ENCODE results near the gene GUSB.
"Not testable (repeated sequence)": the region's sequence is repeated elsewhere in the genome, so short reads cannot be mapped to it uniquely, and the experiment has no call there.

Gene GUSB

DNA sequence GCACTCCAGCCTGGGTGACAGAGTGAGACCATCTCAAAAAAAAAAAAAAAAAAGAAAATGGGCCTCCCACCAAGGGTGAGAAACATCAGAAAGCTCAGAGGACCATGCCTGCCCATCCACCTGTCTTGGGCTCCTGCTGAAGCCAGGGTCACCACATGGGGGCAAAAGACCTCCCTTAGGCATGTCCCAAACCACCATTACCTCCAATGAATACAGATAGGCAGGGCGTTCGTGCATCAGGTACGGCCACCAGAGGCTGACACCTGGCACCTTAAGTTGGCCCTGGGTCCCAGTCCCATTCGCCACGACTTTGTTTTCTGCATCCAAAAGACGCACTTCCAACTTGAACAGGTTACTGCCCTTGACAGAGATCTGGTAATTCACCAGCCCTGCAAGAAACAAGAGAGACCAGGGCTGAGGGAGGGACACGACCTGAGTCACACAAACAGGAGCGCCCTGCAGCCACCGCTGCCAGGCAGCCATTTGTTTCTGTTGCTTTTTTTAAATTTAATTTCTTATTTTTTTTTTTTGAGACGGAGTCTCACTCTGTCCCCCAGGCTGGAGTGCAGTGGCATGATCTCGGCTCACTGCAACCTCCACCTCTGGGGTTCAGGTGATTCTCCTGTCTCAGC, 6.1 kb downstream of the GUSB start:
- DNase-seq (ENCODE audit: low spot score): no peak

DNA sequence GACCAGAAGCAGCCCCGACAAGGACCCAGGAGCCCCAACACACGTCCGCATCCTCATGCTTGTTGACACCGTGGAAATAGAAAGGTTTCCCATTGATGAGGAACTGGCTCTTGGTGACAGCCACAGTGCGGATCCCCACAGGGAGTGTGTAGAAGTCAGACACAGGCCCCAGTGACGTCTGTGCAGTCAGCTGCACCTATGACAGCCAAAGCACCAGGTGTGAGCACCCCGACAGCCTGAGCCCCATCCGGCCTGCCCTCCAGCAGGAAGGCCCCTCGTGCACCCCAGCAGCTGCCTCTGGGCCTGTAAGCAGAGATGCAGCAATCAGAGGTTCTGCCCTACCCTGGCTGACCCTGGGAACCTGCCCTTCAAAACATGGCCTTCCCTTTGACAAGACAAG, 7.1 kb downstream of the GUSB start:
- no peak for DNase-seq (ENCODE audit: low spot score)

DNA sequence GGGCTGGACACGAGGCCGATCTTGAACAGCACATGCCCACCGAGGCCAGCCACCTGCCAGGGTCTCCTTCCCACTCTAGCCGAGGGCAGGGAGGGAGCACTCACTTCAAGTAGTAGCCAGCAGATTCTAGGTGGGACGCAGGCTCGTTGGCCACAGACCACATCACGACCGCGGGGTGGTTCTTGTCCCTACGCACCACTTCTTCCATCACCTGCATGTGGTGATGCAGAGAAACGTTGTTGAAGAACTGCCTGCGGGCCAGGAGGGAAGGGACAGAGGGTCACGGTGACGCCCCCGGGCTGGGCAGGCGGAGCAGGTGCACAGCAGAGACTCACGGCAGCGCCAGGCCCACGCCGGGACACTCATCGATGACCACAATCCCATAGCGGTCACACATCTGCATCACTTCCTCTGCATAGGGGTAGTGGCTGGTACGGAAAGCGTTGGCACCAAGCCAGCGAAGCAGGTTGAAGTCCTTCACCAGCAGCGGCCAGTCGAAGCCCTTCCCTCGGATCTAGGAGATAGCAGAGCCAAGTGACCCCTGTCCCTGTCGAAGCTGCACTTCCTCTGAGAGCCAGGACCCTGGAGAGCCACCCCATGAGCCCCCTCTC, 7.7 kb downstream of the GUSB start:
- no peak for DNase-seq (ENCODE audit: low spot score)

DNA sequence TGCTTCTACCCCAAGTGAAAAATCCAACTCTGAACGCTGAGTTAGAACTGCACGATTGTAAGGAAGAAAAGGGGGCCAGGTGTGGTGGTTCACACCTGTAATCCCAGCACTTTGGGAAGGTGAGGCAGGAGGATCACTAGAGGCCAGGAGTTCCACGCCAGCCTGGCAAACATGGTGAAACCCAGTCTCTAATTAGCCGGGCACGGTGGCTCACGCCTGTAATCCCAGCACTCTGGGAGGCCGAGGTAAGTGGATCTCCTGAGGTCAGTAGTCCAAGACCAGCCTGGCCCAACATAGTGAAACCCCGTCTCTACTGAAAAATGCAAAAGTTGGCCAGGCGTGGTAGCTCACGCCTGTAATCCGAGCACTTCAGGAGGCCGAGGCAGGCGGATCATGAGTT, 9.0 kb downstream of the GUSB start:
- DNase-seq (ENCODE audit: low spot score): no peak

DNA sequence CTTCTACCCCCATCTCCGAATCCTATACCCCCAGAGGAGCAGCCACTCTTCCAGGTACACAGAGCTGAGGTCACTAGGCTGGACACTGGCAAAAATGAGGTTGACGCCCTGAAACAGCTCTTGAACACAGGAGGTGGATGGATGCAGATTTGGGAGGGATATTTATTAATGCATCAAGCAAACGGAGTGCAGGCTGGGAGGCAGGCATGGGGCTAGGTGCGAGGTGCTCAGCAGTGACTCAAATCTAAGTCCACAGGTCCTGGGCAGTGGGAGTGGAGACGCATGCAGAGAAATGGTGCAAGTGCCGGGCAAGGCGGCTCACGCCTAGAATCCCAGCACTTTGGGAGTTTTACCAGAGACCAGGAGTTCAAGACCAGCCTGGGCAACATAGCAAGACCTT, 11.0 kb downstream of the GUSB start:
- DNase-seq (ENCODE audit: low spot score): no peak

DNA sequence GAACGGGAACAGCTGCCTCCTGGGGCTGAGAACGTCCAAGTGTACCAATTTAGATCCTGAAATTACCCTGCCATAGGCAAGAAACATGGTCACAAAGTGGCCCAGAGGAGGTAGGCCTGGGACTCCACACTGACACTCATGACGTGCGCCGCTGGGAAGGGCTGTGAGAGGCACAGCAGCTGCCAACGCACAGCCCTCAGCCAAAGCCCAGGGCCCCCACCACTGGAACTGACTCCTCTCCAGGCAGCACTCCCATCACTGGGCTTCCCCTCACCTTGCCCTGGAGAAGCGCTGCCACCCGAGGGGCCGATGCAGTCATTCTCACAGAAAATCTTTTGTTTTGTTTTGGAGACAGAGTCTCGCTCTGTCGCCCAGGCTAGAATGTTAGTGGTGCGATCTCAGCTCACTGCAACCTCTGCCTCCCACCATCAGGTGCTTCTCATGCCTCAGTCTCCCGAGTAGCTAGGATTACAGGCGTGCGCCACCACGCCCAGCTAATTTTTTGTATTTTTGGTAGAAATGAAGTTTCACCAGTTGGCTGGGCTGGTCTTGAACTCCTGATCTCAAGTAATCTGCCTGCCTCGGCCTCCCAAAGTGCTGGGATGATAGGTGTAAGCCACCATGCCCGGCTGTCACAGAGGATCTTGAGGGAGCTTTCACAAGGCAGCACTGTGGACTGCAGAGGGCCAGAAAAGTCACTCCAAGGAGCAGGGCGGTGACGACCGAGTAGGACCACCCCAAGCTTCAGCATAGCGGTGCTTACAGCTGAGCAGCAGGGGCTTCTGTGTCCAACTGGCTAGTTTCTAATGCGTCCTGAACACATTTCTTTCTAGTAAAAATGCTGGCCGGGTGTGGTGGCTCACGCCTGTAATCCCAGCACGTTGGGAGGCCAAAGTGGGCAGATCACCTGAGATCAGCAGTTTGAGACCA, 13.5 kb downstream of the GUSB start:
- no peak for DNase-seq (ENCODE audit: low spot score)

DNA sequence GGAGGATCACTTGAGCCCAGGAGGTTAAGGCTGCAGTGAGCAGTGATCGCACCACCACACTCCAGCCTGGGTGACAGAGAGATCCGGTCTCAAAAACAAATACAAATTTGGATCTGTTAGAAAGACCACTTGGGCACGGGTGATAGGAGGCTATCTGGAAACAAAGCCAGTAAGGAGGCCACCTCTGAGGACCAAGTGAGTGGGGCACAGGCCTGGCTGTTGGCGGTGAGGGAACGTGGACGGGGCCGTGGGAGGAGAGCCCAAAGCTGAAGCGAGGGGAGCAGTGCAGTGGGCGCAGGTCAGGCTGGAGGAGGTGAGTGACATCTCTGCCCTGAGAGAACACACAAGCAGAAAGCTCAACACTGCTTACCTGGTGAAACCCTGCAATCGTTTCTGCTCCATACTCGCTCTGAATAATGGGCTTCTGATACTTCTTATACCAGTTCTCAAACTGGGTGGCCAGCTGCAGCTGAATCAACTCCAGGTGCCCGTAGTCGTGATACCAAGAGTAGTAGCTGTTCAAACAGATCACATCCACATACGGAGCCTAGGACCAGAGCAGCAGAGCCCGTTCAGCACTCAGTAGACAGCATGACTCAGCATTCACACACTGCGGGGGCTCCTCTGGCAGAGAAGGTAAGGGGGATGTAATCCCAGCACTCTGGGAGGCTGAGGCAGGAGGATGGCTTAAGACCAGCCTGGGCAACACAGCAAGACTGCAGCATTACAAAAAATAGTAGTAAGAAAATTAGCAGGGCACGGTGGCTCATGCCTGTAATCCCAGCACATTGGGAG, 14.5 kb downstream of the GUSB start:
- no peak for DNase-seq (ENCODE audit: low spot score)

DNA sequence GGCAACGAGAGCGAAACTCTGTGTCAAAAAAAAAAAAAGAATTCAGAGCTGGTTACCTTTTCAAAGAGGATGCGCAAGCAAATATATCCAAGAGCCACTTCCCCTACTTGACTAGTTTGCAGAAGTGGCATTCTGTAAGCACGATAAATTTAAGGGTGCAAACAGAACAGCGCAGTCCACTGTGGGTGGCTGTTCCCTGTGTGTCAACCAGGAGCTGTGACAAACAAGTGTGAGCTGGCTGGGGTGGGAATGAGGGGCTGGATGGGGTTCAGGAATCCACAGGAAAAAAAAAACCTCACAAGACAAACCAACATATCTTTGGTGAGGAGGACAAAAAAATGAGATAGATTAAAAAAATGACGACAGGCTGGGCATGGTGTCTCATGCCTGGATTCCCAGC, 15.9 kb downstream of the GUSB start:
- DNase-seq (ENCODE audit: low spot score): no peak

DNA sequence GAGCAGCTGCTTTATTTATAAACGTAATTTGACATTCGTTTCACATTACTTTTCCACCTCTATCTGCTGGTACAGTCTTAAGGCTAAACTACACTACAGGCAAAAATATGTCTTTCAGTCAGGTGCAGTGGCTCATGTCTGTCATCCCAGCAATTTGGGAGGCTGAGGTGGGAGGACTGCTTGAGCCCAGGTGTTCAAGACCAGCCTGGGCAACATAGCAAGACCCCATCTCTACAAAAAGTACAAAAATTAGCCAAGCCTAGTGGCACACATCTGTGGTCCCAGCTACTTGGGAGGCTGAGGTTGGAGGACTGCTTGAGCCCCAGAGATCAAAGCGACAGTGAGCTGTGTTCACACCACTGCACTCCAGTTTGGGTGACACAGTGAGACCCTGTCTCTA, 17.3 kb downstream of the GUSB start:
- not testable (repeated sequence) for DNase-seq (ENCODE audit: low spot score)

DNA sequence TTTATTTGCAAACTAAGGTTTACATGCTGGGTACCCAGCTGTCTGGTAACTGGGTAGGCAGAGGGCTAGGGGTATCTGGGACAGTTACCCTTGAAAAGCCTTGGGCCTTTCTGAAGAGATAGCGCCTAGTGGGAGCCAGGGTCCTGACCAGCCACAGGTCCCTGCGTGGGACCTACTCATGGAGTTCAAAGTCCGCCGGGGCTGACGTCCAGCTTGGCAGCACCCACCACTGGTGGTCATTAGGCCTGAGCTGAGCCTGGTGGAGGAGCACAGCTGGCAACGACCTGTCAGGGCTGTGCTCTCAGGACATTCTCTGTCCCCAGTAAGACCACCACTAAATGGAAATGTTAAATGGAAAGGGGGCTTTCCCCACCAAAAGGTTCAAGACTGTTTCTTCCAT, 20.0 kb downstream of the GUSB start:
- no peak for DNase-seq (ENCODE audit: low spot score)

DNA sequence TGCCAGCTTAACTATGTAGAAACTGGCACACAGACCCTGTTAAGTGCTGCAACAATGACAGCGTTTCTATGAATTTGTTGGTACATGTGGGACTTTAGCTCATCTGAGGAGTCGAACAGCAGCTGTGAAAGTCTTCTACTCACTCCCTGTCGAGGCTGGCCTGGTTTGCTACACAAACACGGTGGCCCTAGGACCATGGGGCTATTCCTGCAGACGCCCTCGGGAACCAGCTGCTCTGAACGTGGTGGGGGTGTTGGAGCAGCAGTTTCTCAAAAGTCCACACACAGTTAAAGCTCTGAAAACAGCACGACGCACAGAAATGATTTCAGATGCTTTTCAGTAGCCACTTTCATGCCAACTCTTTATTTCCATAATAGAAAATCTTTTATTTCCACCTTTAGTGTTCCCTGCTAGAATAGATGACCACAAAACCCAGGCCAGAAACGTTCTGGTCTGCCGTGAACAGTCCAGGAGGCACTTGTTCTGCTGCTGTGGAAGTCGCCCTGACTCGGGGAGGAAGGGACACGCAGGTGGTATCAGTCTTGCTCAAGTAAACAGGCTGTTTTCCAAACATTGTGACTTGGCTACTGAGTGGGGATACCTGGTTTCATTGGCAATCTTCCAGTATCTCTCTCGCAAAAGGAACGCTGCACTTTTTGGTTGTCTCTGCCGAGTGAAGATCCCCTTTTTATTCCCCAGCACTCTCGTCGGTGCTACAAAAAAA, 21.5 kb downstream of the GUSB start:
- DNase-seq (ENCODE audit: low spot score): no peak

DNA sequence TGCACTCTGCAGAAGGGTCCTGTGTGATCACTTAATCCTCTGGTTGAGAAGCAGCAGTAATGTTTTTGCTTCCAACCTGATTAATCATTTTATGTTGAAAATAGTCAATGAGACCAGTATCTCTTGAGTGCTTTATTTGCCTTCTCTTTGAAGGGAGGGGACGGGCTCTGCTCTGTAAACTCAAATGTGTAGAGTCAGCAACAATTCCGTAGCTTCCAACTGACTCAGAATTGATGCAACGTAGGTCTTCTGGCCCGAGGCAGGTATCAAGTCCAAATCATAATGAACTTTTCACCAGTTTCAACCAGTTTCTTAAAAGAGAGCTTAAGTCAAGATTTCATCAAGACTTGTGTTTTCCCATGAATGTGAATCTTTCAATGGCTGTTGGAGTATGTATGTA, 26.3 kb downstream of the GUSB start:
- DNase-seq (ENCODE audit: low spot score): no peak

DNA sequence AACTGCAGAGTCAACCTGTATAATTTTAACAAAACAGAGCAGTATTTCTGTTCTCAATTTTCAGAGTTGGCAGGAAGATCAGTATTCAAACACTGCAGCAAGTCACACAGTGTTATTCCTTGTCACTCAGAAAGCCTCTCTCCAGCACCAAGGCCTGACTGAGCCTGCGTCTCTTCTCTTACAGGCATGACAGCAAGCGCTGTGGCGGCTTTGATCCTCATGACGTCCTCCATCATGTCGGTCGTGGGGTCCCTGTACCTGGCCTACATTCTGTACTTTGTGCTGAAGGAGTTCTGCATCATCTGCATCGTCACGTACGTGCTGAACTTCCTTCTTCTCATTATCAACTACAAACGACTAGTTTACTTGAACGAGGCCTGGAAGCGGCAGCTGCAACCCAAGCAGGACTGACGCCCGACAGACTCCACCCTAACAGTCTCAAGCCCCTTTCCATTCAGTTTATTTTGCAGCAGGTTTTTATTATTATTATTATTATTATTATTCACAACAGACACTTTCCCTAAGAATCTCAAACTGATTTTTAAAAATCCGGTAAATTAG, 28.0 kb downstream of the GUSB start:
- DNase-seq (ENCODE audit: low spot score): no peak

DNA sequence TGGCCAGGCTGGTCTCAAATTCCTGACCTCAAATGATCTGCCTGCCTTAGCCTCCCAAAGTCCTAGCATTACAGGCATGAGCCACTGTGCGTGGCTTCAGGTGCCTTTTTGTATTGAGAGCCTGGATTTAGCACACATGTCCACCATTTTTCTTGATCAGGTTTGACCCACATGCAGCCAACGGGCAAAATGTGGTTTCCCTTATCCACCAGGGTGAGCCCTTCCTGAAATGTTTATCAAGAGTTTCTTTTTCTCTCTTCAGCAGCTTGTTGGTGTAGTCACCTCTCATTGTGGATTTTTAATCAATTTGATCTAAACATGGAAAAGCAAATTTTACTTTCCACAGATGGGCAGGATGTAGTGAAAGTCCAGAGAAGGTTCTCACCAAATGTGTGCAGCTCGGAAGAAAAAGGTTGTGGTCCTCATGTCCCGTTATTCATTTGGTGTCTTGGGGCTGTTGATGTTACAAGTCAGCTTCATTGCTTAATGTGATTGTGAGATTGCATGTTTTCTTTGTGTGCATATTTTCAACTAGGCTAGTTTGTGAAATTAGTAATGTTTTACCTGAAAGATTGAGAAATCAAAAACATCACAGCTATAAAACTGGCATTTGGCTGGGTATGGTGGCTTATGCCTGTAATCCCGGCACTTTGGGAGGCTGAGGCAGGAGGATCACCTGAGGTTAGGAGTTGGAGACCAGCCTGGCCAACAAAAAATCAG, 28.9 kb downstream of the GUSB start:
- DNase-seq (ENCODE audit: low spot score): no peak

DNA sequence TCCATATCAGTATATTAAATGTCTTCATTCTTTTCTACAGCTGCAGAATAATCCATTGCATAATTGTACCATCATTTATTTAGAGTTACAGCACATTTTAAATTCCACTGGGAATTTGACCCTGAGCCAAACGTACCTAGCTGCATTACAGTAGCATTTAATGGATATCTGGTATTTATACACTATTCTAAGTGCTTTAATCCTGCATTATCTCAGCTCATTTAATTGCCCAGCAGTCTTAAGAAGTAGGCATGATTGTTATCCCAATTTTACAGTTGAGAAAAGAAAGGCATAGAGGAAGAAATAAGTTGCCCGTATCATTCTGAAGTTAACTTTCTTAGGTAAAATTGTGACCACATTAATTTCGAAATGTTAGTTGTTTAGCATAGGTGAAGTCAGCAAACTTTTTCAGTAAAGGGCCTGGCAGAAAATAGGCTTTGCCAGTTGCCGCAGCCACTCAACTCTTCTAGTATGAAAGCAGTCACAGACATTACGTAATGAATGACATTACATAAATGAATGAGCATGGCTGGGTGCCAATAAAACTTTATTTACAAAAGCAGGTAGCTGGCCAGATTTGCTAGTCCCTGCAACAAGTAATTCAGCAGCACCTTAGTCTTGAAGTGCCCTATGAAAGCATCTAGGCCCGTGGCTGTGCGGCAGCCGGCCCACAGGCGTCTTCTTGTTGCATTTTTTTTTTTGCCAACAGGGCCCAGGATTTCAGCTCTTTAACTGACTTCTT, 30.0 kb downstream of the GUSB start:
- no peak for DNase-seq (ENCODE audit: low spot score)

DNA sequence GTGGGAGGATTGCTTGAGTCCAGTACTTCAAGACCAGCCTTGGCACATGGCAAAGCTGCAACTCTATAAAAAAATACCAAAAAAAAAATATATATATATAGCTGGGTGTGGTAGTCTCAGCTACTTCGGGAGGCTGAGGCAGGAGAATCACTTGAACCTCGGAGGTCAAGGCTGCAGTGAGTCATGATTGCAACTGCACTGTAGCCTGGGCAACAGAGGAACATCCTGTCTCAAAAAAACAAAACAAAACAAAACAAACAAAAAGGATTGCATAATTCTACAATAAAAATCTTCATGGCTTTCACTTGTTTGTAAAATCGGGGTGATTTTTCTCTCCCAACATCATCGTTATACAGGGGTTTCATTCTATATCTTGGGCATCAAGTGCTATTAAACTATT, 35.1 kb downstream of the GUSB start:
- no peak for DNase-seq (ENCODE audit: low spot score)

DNA sequence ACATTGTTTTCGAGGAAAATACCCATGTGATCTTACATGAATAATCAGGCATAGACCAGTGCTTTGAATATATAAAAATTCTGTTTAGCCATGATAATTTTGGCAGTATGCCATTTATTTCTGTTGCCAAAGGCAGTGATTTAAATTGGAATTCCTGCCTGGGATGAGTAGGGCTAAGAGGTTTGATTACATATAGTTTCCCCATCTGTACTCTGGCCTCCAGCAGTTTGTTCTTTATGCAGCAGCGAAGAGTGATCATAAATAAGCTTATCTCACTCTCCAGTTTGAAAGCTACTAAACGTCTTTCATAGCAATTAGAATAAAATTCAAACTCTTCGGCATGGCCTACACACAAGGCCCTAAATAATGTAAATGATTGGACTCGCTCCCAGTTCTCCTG, 36.2 kb downstream of the GUSB start:
- DNase-seq (ENCODE audit: low spot score): not testable (repeated sequence)

DNA sequence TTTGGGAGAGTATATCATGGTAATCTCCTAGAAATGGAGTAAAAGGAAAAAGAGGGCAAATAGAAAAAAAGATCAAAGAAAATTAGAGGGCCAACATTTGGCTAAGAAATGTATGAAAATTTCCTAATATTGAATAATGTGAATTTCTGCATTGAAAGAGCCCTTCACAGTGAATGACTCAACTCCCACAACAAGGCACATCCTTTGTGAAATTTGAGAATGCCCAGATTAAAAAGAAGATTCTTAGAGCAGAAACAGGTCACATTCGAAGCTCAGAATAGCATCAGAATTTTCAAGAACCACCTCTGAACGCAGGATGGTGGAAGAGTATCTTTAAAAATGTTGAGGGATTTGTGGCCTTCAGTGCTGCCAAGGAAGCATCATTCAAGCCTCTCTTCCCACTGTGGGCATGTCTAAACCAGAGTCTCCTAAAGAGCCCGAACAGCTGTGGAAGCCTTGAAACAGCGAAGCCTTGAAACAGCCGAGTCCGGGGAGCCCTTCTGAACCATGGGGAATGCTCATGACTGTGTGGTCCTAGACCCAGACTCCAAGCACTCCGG, 43.6 kb downstream of the GUSB start:
- DNase-seq (ENCODE audit: low spot score): no peak

DNA sequence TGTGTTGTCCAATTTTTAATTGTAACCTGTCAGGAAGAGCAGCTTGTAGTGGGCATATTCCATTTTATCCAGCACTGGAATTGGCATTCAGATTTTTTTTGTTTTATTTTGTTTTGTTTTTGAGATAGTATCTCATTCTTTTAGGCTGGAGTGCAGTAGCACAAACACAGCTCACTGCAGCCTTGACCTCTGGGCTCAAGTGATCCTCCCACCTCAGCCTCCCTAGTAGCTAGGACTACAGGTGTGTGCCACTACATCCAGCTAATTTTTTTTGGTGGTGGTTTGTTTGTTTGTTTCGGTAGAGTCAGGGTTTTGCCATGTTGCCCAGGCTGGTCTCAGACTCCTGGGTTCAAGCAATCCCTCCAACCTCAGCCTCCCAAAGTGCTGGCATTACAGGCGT, 44.7 kb downstream of the GUSB start:
- no peak for DNase-seq (ENCODE audit: low spot score)

DNA sequence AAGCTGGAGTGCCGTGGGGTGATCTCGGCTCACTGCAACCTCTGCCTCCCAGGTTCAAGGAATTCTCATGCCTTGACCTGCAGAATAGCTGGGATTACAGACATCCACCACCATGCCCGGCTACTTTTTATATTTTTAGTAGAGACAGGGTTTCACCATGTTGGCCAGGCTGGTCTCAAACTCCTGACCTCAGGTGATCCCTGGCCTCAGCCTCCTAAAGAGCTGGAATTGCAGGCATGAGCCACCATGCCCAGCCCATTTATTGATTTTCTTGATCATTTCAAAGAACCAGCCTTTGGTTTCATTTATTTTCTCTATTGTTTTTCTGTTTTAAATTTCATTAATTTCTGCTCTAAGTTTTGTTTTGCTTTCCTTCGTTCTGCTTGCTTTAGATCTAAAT, 50.3 kb downstream of the GUSB start:
- DNase-seq (ENCODE audit: low spot score): no peak
